ENCODE measurements around the gene SPDYE8.
"Not testable (repeated sequence)": the region's sequence is repeated elsewhere in the genome, so short reads cannot be mapped to it uniquely, and the experiment has no call there.

SPDYE8 gene

DNA sequence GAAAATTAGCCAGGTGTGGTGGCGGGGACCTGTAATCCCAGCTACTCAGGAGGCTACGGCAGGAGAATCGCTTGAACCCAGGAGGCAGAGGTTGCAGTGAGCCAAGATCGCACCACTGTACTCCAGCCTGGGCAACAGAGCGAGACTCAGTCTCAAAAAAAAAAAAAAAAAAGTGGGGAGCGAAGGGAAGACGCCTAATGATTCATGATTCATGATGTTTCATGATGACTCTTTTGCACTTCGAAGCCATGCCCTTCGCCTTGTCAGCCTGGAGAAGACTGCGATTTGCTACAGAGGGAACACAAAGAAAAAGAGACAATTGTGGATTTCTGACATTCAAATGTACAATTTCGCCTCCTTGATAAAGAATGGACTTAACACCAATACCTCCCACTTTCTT lies 47.5 kb downstream of the SPDYE8 start:
- not testable (repeated sequence) for H3K27ac ChIP-seq (ENCODE audit: low read length); H3K4me2 ChIP-seq (ENCODE audit: low read length); H3K9ac ChIP-seq (ENCODE audit: low read length); H3K4me3 ChIP-seq (ENCODE audit: low read length); H3K36me3 ChIP-seq (replicated peaks; ENCODE audit: low read depth, low read length); H3K4me1 ChIP-seq (ENCODE audit: low read length); H3K79me2 ChIP-seq (ENCODE audit: low read length); H3K27me3 ChIP-seq (ENCODE audit: low read depth, low read length); H3K9me3 ChIP-seq (ENCODE audit: insufficient read depth, low read length); H4K20me1 ChIP-seq (ENCODE audit: insufficient read depth, low read length); H2AFZ ChIP-seq (ENCODE audit: low read depth, low read length)

DNA sequence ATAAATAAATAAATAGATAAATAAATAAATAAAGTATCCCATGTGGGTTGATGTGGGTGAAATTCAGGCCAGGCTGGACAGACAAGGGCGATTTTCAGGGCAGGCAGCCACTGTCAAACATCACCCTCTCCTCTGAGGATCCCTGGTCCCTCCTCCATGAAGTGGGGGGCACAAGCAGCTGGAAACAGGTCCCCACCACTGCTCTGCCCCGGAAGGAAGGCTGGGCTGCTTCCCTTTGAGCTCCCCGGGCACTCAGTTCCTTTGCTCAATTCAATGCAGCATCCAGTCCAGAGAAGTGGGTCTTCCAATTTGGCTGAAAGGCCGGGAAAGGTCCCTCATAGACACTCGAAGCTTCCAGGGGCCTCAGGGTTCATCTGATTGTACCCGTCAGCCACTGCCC lies 49.2 kb downstream of the SPDYE8 start:
- not testable (repeated sequence) for H2AFZ ChIP-seq (ENCODE audit: low read depth, low read length); H3K9me3 ChIP-seq (ENCODE audit: insufficient read depth, low read length); H3K4me1 ChIP-seq (ENCODE audit: low read length); H3K4me3 ChIP-seq (ENCODE audit: low read length); H3K4me2 ChIP-seq (ENCODE audit: low read length); H3K36me3 ChIP-seq (replicated peaks; ENCODE audit: low read depth, low read length); H3K27me3 ChIP-seq (ENCODE audit: low read depth, low read length); H4K20me1 ChIP-seq (ENCODE audit: insufficient read depth, low read length); H3K9ac ChIP-seq (ENCODE audit: low read length); H3K79me2 ChIP-seq (ENCODE audit: low read length); H3K27ac ChIP-seq (ENCODE audit: low read length)

DNA sequence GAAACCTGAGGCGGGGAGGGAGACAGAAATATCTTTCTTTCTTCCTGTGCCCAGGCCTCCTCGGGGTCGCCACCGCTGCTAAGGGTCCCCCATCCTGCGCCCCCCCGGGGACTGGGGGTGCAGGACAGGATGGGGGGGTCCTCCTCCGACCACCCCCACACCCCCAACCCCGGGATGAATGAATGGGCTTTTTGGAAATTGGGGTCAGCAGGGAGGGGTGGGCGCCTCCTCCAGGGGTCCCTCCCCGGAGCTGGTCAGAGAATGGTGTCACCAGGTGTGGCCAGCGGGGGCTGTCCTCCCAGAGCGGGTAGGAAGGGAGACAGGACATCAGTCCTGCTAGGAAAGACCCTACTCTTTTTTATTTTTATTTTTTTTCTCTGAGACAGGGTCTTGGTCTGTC lies 53.1 kb downstream of the SPDYE8 start:
- H3K9ac ChIP-seq (ENCODE audit: low read length); H3K4me2 ChIP-seq (ENCODE audit: low read length); H3K36me3 ChIP-seq (replicated peaks; ENCODE audit: low read depth, low read length); H2AFZ ChIP-seq (ENCODE audit: low read depth, low read length); H3K27ac ChIP-seq (ENCODE audit: low read length); H3K27me3 ChIP-seq (ENCODE audit: low read depth, low read length); H3K79me2 ChIP-seq (ENCODE audit: low read length); H3K4me1 ChIP-seq (ENCODE audit: low read length); H4K20me1 ChIP-seq (ENCODE audit: insufficient read depth, low read length); H3K9me3 ChIP-seq (ENCODE audit: insufficient read depth, low read length); H3K4me3 ChIP-seq (ENCODE audit: low read length): not testable (repeated sequence)

DNA sequence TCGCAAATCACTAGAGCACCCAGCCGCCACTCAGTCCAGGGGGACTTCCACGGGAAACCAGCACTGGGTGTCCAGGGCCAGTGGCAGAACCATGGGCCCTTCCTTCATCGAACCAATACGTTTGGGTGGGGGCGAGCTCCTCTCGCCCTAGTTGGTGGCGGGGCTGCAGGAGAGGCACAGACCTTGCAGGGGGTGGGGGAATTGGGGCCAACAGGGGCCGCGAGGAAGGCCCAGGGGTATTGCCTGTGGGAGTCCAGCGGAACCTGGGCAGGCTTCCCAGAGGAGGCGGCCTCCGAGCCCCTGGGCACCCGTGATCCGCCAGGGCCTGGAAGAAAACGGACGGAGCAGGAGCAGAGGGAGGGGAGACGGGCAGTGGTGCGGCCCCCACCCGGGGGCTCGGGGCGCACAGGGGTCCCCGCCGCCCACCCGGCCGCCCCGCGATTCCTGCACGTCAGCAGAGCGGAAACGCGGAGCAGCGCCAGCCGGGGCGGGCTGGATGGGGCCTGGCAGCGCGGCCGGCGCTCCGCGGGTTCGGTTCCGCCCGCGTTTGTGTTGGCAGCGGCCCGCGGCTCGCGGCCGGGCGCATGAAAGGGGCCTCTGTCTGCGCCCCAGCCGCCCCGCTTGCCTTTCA lies 53.8 kb downstream of the SPDYE8 start:
- not testable (repeated sequence) for H3K4me2 ChIP-seq (ENCODE audit: low read length)

DNA sequence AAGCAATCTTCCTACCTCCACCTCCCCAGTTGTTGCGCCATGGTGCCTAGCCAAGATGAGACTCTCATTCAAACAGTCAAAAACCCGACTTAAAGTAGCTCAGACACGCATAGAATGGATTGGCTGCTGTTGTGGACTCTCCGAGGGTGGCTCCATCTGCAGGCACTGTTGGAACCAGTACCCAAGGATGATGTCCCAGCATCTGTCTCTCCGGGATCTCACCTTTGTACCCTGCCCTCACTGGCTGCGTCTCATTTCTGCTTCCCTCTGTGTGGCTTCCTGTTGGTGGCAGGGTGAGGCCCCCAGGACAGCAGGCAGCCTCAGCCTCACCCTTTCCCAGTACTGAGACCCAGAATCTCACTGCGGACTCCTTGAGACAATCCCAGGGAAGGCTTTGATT lies 54.8 kb downstream of the SPDYE8 start:
- not testable (repeated sequence) for H3K4me3 ChIP-seq (ENCODE audit: low read length); H3K36me3 ChIP-seq (replicated peaks; ENCODE audit: low read depth, low read length); H3K4me1 ChIP-seq (ENCODE audit: low read length); H4K20me1 ChIP-seq (ENCODE audit: insufficient read depth, low read length); H3K9ac ChIP-seq (ENCODE audit: low read length); H3K9me3 ChIP-seq (ENCODE audit: insufficient read depth, low read length); H3K27me3 ChIP-seq (ENCODE audit: low read depth, low read length); H3K79me2 ChIP-seq (ENCODE audit: low read length); H2AFZ ChIP-seq (ENCODE audit: low read depth, low read length); H3K4me2 ChIP-seq (ENCODE audit: low read length); H3K27ac ChIP-seq (ENCODE audit: low read length)

More for the DNA sequence above, 53.8 kb downstream of the SPDYE8 start:
- H3K27ac ChIP-seq (ENCODE audit: low read length); H3K9ac ChIP-seq (ENCODE audit: low read length); H3K79me2 ChIP-seq (ENCODE audit: low read length); H3K27me3 ChIP-seq (ENCODE audit: low read depth, low read length); H3K36me3 ChIP-seq (replicated peaks; ENCODE audit: low read depth, low read length); H3K4me3 ChIP-seq (ENCODE audit: low read length); H2AFZ ChIP-seq (ENCODE audit: low read depth, low read length); H4K20me1 ChIP-seq (ENCODE audit: insufficient read depth, low read length); H3K9me3 ChIP-seq (ENCODE audit: insufficient read depth, low read length); H3K4me1 ChIP-seq (ENCODE audit: low read length): not testable (repeated sequence)

DNA sequence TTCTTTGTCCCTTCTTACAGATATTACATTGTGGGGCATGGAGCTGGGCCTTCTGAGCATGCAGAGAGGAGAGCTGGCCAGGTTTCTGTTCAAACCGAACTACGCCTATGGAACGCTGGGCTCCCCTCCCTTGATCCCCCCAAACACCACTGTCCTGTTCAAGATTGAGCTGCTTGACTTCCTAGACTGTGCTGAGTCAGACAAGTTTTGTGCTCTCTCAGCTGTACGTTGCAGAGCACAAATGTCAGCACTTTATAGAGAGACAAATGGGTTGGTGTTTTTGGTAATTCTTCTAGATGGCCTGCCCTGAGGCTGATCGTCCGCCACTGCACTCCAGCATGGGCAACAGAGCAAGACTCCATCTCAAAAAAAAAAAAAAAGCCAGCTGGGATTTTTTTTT lies 58.1 kb downstream of the SPDYE8 start:
- not testable (repeated sequence) for H3K4me1 ChIP-seq (ENCODE audit: low read length); H3K27ac ChIP-seq (ENCODE audit: low read length); H3K79me2 ChIP-seq (ENCODE audit: low read length); H3K27me3 ChIP-seq (ENCODE audit: low read depth, low read length); H3K9me3 ChIP-seq (ENCODE audit: insufficient read depth, low read length); H2AFZ ChIP-seq (ENCODE audit: low read depth, low read length); H3K4me2 ChIP-seq (ENCODE audit: low read length); H4K20me1 ChIP-seq (ENCODE audit: insufficient read depth, low read length); H3K4me3 ChIP-seq (ENCODE audit: low read length); H3K9ac ChIP-seq (ENCODE audit: low read length); H3K36me3 ChIP-seq (replicated peaks; ENCODE audit: low read depth, low read length)

Measured in OCI-LY3 (cell line).